ENCODE results near the gene FOLR1. TPM values are rescaled to one million over a fixed set of nuclear protein-coding genes. Genes with fewer than 3 reads are reported as not detected.

FOLR1 gene
- total RNA-seq, 1 experiment from 2014 or later = 4.8 TPM

- TF ChIP-seq ZBTB33 (IDR thresholded peaks at IDR 0.05; ENCODE audit: extremely low read depth, insufficient replicate concordance, low read length) = no peak
These were observed 28.9 kb downstream of the FOLR1 start (continued) for GRCh38 chr11:72220696-72221363.

DNA sequence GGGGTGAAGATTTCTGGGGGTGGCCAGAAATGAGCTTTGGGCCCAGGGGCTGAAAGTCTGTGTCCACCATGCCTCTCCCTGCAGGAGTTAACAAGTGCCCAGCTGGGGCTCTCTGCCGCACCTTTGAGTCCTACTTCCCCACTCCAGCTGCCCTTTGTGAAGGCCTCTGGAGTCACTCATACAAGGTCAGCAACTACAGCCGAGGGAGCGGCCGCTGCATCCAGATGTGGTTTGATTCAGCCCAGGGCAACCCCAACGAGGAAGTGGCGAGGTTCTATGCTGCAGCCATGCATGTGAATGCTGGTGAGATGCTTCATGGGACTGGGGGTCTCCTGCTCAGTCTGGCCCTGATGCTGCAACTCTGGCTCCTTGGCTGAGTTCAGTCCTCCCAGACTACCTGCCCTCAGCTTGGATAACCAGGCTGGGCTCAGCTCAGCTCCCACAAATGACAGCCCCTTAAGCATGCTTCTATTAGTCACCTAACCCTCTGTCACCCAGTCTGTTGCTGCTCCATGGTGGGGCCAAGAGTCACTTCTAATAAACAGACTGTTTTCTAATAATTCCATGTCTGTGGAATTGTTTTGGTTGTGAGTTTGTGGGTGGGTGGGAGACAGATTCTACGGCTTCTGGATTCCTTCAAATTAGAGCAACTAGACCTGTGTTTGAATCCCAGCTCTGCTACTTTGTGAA lies 29.6 kb downstream of the FOLR1 start:
- POLR2A ChIA-PET = no interaction called here
- peaks cover 10% of the 10 kb centered on the region; the same call in 1 of the 2 replicates for H3K79me2 ChIP-seq (ENCODE audit: insufficient read depth, low read length)
- intact Hi-C loops (cut with micrococcal nuclease) = loop anchor here (5.0 to 10.0 kb wide), 2 partner anchors 119 to 213 kb away; partner anchors contain the start of genes CLPB and LAMTOR1

More for the DNA sequence above, 29.6 kb downstream of the FOLR1 start:
- no TSS peak for BruUV-seq (replicated peaks)
- Histone ChIP-seq H3K27me3 (ENCODE audit: insufficient read depth, low read length) (no peaks in the 10 kb centered on the region), H3K36me3 (ENCODE audit: control insufficient read depth in 1 of 2, insufficient read depth in 2 of 2, low read length in 2 of 2) (no peaks in the 10 kb centered on the region), H3K4me3 (replicated peaks in 1 of 2; ENCODE audit: low read depth in 1 of 2, low read length in 2 of 2) (no peak overlapping the region), H3K27ac (ENCODE audit: low read depth, low read length) (no peak overlapping the region), H4K20me1 (ENCODE audit: insufficient read depth) (no peaks in the 10 kb centered on the region), H3K9me2 (ENCODE audit: insufficient read depth) (no peaks in the 10 kb centered on the region), H3K9me3 (ENCODE audit: control insufficient read depth in 1 of 2, insufficient read depth in 1 of 2, low read depth in 1 of 2, low read length in 2 of 2) (no peaks in the 10 kb centered on the region), H3K9ac (ENCODE audit: low read length) (no peak overlapping the region), H3K4me2 (ENCODE audit: low read length) (no peak overlapping the region), H2AFZ (ENCODE audit: low read depth, low read length, poor library complexity, severe bottlenecking) (no peak overlapping the region), H3K4me1 (ENCODE audit: control insufficient read depth in 1 of 2, insufficient read depth in 2 of 2, low read length in 2 of 2) (peaks cover 17 to 21% of the 10 kb centered on the region in 2 experiments)
- CTCF ChIA-PET = no interaction called here
- no peak for TF ChIP-seq RAD21 (IDR thresholded peaks at IDR 0.05; ENCODE audit: low read depth)
- no peak for TF ChIP-seq JUND (IDR thresholded peaks at IDR 0.05)
- TF ChIP-seq POLR2AphosphoS5 (IDR thresholded peaks at IDR 0.05; ENCODE audit: low read depth, low read length) = no peak
- TF ChIP-seq, protein P1, sequence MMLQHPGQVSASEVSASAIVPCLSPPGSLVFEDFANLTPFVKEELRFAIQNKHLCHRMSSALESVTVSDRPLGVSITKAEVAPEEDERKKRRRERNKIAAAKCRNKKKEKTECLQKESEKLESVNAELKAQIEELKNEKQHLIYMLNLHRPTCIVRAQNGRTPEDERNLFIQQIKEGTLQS (IDR thresholded peaks at IDR 0.05) = no peak
- no peak for DNase-seq (ENCODE audit: low read depth, low spot score)
- RAD21 ChIA-PET (ENCODE audit: low non-redundant PET in 1 of 2, low total read pairs in 2 of 2, uncharacterized antibody in 2 of 2, unreplicated experiment in 2 of 2) = no interaction called here
- no peak for ATAC-seq

Measured in HCT116 (cell line).